ENCODE results near the gene TMEM74B. TPM values are rescaled to one million over a fixed set of nuclear protein-coding genes. Genes with fewer than 3 reads are reported as not detected.

Gene TMEM74B
- total RNA-seq, 3 donors from 2014 or later, result 0.38 to 2.6 (median 2.1) TPM

GRCh38 chr20:1199964-1200363, 15.2 kb upstream of the TMEM74B start:
- Histone ChIP-seq H3K9me3 (no peaks in the 10 kb centered on the region), H3K4me3 (no peak overlapping the region), H3K36me3 (ENCODE audit: low read depth) (no peaks in the 10 kb centered on the region), H3K4me1 (ENCODE audit: low read depth) (peaks cover 9% of the 10 kb centered on the region)
- TF ChIP-seq, protein P1, sequence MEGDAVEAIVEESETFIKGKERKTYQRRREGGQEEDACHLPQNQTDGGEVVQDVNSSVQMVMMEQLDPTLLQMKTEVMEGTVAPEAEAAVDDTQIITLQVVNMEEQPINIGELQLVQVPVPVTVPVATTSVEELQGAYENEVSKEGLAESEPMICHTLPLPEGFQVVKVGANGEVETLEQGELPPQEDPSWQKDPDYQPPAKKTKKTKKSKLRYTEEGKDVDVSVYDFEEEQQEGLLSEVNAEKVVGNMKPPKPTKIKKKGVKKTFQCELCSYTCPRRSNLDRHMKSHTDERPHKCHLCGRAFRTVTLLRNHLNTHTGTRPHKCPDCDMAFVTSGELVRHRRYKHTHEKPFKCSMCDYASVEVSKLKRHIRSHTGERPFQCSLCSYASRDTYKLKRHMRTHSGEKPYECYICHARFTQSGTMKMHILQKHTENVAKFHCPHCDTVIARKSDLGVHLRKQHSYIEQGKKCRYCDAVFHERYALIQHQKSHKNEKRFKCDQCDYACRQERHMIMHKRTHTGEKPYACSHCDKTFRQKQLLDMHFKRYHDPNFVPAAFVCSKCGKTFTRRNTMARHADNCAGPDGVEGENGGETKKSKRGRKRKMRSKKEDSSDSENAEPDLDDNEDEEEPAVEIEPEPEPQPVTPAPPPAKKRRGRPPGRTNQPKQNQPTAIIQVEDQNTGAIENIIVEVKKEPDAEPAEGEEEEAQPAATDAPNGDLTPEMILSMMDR (IDR thresholded peaks at IDR 0.05), result no peak
- ATAC-seq (no peak), DNase-seq (no peak)
- intact Hi-C loops (cut with DNase I, micrococcal nuclease), result no loop called here

GRCh38 chr20:1199212-1199873, 14.6 kb upstream of the TMEM74B start:
- H3K9me3 ChIP-seq, result no peaks in the 10 kb centered on the region
- no peak for ATAC-seq
- intact Hi-C loops (cut with DNase I, micrococcal nuclease), result no loop called here

GRCh38 chr20:1198751-1199150, 14.0 kb upstream of the TMEM74B start:
- Histone ChIP-seq H3K4me3 (no peak overlapping the region), H3K9me3 (no peaks in the 10 kb centered on the region), H3K36me3 (ENCODE audit: low read depth) (no peaks in the 10 kb centered on the region), H3K4me1 (ENCODE audit: low read depth) (peaks cover 4% of the 10 kb centered on the region)
- TF ChIP-seq, protein P1 (IDR thresholded peaks at IDR 0.05), result no peak
- ATAC-seq (no peak), DNase-seq (no peak)
- intact Hi-C loops (cut with DNase I, micrococcal nuclease), result no loop called here

More at GRCh38 chr20:1199212-1199873, 14.6 kb upstream of the TMEM74B start:
- Histone ChIP-seq H3K36me3 (ENCODE audit: low read depth) (no peaks in the 10 kb centered on the region), H3K4me1 (ENCODE audit: low read depth) (peaks cover 9% of the 10 kb centered on the region), H3K4me3 (no peak overlapping the region)
- TF ChIP-seq, protein P1 (IDR thresholded peaks at IDR 0.05), result no peak
- DNase-seq, result no peak

GRCh38 chr20:1197801-1198200, 13.0 kb upstream of the TMEM74B start:
- no peak for DNase-seq
- intact Hi-C loops (cut with DNase I, micrococcal nuclease), result no loop called here
- TF ChIP-seq, protein P1 (IDR thresholded peaks at IDR 0.05), result no peak

GRCh38 chr20:1196634-1197033, 11.9 kb upstream of the TMEM74B start:
- intact Hi-C loops (cut with DNase I, micrococcal nuclease), result no loop called here

More at GRCh38 chr20:1197801-1198200, 13.0 kb upstream of the TMEM74B start:
- H3K4me1 ChIP-seq (ENCODE audit: low read depth), result no peaks in the 10 kb centered on the region
- ATAC-seq, result no peak
- no peaks in the 10 kb centered on the region for H3K36me3 ChIP-seq (ENCODE audit: low read depth)
- H3K4me3 ChIP-seq, result no peak overlapping the region
- no peaks in the 10 kb centered on the region for H3K9me3 ChIP-seq

More at GRCh38 chr20:1196634-1197033, 11.9 kb upstream of the TMEM74B start:
- Histone ChIP-seq H3K36me3 (ENCODE audit: low read depth) (no peaks in the 10 kb centered on the region), H3K4me3 (no peak overlapping the region), H3K4me1 (ENCODE audit: low read depth) (no peaks in the 10 kb centered on the region), H3K9me3 (no peaks in the 10 kb centered on the region)
- ATAC-seq (no peak), DNase-seq (no peak)
- TF ChIP-seq, protein P1 (IDR thresholded peaks at IDR 0.05), result no peak
